Measurements from ENCODE around the gene TMEM271.

The TMEM271 gene

DNA sequence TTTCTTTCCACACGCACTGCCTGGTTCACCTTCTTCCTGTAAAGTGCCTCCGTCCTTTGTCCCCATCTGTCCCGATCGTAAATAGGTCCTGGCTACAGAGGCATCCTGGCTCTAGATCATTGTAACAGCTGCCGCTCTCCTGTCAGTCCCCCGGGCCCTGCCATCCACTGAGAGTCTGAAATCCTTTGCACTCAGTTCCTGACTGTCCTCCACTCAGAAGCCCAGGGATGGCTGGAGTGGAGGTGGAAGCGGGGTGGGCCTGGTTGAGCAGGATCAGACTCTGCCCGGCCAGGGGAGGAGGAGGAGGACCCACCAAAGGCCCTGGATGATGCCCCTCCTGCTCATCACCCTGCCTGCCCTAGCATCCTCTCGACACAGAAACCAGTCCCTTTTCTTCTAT is 47.3 kb downstream of the TMEM271 start:
- TF ChIP-seq JUND (IDR thresholded peaks at IDR 0.05; ENCODE audit: low read depth), result no peak

DNA sequence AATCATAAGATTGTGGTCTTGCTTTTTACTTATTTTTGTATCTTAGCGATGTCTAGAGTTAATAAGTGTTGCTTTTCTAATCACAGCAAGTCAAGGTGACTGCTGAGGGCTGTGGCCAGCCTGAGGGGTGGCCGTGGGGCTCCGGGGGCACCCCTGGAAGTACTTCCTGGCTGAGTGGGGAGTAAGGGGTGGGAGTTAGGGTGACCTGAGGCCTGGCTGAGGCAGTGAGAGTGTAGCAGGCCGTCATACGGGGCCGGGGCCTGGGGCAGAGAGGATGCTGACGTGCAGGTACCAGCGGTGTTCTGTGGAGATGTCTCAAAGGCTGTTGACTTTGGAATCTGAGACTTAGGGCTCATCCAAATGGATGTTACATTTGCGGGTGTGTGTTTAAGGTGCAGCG is 47.8 kb downstream of the TMEM271 start:
- TF ChIP-seq JUND (IDR thresholded peaks at IDR 0.05; ENCODE audit: low read depth), result no peak
- DNase-seq (ENCODE audit: low read depth in 1 of 2, low spot score in 1 of 2), result no peak
- in situ Hi-C loops (cut with HindIII; ENCODE audit: low pct_unique_long_range_greater_than_20kb, low sequenced_read_pairs), result no loop called here

More for the DNA sequence above, 47.3 kb downstream of the TMEM271 start:
- in situ Hi-C loops (cut with HindIII; ENCODE audit: low pct_unique_long_range_greater_than_20kb, low sequenced_read_pairs), result no loop called here
- DNase-seq (ENCODE audit: low read depth in 1 of 2, low spot score in 1 of 2), result no peak

DNA sequence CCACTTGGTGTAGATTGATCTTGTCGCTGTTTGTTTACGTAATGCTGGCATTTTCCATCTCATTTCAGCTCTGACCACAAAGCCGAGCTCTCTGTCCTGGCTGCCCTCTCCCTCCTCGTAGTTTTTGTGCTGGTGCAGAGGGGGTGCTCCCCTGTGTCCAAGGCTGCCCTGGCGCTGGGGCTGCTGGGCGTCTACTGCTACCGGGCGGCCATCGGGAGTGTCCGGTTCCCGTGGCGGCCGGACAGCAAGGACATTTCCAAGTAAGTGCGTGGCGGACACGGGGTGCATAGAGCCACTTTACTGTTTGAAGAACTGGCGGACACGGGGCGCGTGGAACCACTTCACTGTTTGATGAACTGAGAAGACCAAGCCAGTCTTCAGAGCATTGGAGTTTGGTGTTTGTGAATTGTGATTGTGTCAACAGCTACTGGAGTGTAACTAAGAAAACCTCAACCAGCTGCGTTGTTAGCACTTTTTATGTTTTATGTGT is 49.1 kb downstream of the TMEM271 start:
- in situ Hi-C loops (cut with HindIII; ENCODE audit: low pct_unique_long_range_greater_than_20kb, low sequenced_read_pairs), result no loop called here
- TF ChIP-seq JUND (IDR thresholded peaks at IDR 0.05; ENCODE audit: low read depth), result no peak
- DNase-seq (ENCODE audit: low read depth in 1 of 2, low spot score in 1 of 2), result no peak

DNA sequence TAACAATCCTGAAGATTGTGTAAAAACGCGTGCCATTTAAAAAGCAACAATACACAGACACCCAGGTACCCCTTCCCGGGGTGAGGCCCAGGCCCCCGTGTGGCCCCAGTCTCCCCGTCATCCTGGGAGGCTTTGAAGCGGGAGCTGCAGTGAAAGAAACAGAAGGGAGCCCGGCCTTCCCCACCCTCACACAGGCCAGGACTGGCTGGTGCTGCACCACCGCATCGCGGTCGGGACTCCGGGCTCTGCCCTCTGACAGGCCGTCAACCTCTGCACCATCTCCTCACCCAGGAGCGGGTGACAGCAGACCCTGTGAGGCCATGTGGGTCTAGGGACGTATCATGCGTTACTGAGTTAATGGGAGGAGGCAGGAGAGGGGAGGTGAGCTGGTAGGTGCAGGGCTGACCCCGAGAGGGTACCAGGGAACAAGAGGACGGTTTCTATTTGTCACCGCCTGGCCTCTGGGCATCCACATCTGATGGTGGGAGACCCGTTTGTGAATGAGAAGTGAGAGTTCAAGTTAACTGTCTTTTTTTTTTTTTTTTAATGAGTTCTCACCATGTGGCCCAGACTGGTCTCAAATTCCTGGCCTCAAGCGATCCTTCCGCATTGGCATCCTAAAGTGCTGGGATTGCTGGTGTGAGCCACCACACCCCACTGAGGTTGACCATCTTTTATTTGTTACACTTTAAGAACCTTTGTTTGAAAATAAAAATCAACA is 49.7 kb downstream of the TMEM271 start:
- no peak for DNase-seq (ENCODE audit: low read depth in 1 of 2, low spot score in 1 of 2)
- no peak for TF ChIP-seq JUND (IDR thresholded peaks at IDR 0.05; ENCODE audit: low read depth)
- in situ Hi-C loops (cut with HindIII; ENCODE audit: low pct_unique_long_range_greater_than_20kb, low sequenced_read_pairs), result no loop called here

DNA sequence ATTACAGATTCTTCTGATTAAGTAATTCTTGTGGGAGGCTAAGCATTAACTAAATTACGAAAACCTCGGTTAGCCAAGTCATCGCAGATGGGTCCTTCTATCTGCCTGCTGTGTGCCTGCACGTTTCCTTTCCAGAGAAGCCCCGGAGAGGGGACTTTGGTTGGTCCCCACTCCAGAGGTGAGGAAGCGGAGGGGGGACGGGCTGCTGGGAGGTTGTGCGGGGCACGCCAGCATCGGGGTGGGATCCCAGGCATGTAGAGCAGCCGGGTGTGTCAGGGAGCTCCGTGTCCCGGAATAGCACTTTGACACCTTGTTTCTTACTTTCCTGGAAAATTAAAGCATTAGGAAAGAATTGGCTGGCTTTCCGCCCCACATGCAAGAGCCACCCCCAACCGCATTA is 50.4 kb downstream of the TMEM271 start:
- no peak for DNase-seq (ENCODE audit: low read depth in 1 of 2, low spot score in 1 of 2)
- in situ Hi-C loops (cut with HindIII; ENCODE audit: low pct_unique_long_range_greater_than_20kb, low sequenced_read_pairs), result no loop called here
- TF ChIP-seq JUND (IDR thresholded peaks at IDR 0.05; ENCODE audit: low read depth), result no peak

DNA sequence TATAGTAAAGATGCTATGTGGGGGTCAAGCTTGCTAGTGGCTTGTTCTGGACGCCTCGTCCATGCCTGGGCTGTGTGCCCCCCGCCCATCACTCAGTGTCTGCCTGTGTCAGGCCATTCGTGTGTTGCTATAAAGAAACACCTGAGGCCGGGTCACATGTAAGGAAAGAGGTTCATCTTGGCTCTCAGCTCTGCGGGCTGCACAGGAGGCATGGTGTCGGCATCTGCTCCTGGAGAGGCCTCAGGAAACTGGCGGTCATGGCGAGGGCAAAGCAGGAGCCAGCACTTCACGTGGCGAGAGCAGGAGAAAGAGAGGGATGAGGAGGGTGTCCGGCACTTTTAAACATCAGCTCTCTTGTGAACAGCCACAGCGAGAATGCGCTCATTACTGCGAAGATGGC is 51.9 kb downstream of the TMEM271 start:
- no peak for TF ChIP-seq JUND (IDR thresholded peaks at IDR 0.05; ENCODE audit: low read depth)
- in situ Hi-C loops (cut with HindIII; ENCODE audit: low pct_unique_long_range_greater_than_20kb, low sequenced_read_pairs), result no loop called here
- DNase-seq (ENCODE audit: low read depth in 1 of 2, low spot score in 1 of 2), result no peak

Measured in T47D (cell line).